Measurements from ENCODE around the gene NFE2L3.

- TF ChIP-seq EZH2 (IDR thresholded peaks at IDR 0.05; ENCODE audit: borderline replicate concordance, low read depth, low read length, poor library complexity, severe bottlenecking) = no peak
- 0 out of 2 replicates have a peak, but pooled peaks have one; percentile 18 for TF ChIP-seq CTCF (conservative IDR thresholded peaks at IDR 0.05; ENCODE audit: low read depth, low read length)
Observed at GRCh38 chr7:26200444-26201246, 48.6 kb downstream of the NFE2L3 start, which contains the start of gene HNRNPA2B1.

Measured in A673 (cell line).